Prostate gland (tissue), 2 donors: ENCODE measurements around the gene PAK4. TPM values are rescaled to one million over a fixed set of nuclear protein-coding genes. Genes with fewer than 3 reads are reported as not detected.
A peak's percentile ranks its signal among the peaks of the same experiment; 100 is the strongest.

Experiments used
- DNase-seq: peaks from one replicate; pipeline ENCODE4 v3.0.0-alpha.2; 2019; ENCODE audit warnings: low spot score
- H3K27ac ChIP-seq, 2 donors: fragments of 200-600 bp; sonication (generic); 2 replicates each; pipeline ENCODE4 v1.5.1; 2017 to 2019
- H3K27me3 ChIP-seq: fragments of 200-600 bp; sonication (generic); replicated peaks from 2 replicates; pipeline ENCODE4 v1.5.1; 2019; ENCODE audit not compliant: insufficient read depth
- H3K36me3 ChIP-seq, 2 donors: fragments of 200-600 bp; sonication (generic); 1 replicate in 1 of 2; 2 replicates in 1 of 2; pipeline versions ENCODE4 v1.5.1 to v1.8.1; 2017 to 2019
- H3K4me1 ChIP-seq: fragments of 200-600 bp; sonication (generic); replicated peaks from 2 replicates; pipeline ENCODE4 v1.5.1; 2019
- H3K4me3 ChIP-seq, 2 donors: fragments of 200-600 bp; sonication (generic); 2 replicates each; pipeline ENCODE4 v1.5.1; 2017 to 2019
- H3K9me3 ChIP-seq: fragments of 200-600 bp; sonication (generic); 2 replicates; pipeline ENCODE4 v1.5.1; 2017
- POLR2A ChIP-seq: fragments of 450-650 bp; IDR thresholded peaks from one replicate; pipeline ENCODE4 v1.6.1; 2016; ENCODE audit warnings: antibody characterized with exemption, mild to moderate bottlenecking
- POLR2AphosphoS5 ChIP-seq: sonication (generic); formaldehyde crosslinking; IDR thresholded peaks from one replicate; pipeline ENCODE4 v1.6.1; 2017; ENCODE audit warnings: antibody characterized with exemption
- WGBS: methylation state at CpG from one replicate; pipeline ENCODE4 v1.1.5; 2018; 5-methylcytosine and 5-hydroxymethylcytosine counted together
- intact Hi-C: fragments of 100-400 bp; cut with DNase I; formaldehyde crosslinking; loops from one replicate; pipeline ENCODE4 v1.14.2; 2022
- total RNA-seq, 2 donors: library from RNA; depleted of rRNA; stranded (reverse); fragments of >200 nt; gene quantifications; one replicate each; pipeline ENCODE4 v1.1.0, GENCODE V29; 2016
- TF ChIP-seq, protein P1 (sequence below), 4 experiments: fragments of 200-600 bp in 2 of 4; fragments of 450-650 bp in 2 of 4; sonication (generic) in 2 of 4; IDR thresholded peaks; 1 replicate in 3 of 4; 2 replicates in 1 of 4; pipeline ENCODE4 v1.5.1; 2016 to 2019; ENCODE audit warnings: antibody characterized with exemption in 4 of 4, mild to moderate bottlenecking in 2 of 4, moderate library complexity in 2 of 4

Gene PAK4
- total RNA-seq, 2 donors from 2014 or later = 111 to 123 TPM

DNA sequence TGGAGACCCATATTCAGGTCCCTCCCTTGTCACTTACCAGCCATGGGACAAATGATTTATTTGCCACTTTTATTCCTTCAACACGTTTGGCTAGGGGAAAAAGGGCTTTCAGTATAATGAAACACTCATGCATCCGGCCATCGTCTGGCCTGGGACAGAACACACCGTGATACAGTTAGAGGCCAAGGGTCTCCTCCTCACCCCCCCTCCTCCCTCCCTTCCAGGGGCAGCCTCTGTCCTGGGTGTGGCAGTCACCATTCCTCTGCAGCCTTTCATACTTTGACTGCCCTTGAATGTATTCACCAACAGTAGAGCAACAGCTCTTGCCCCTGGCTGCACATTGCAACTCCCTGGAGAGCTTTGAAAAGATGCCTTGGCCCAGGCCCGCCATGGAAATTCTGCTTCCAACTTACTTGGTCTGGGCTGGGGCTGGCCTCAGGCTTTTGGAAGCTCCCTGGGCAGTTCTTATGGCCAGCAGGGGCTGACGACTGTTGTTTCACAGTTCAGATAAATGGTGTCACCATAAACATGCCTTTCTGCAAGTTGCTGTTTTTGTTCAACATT lies 3.0 kb downstream of the PAK4 start:
- WGBS = 12% methylated on average over 6 of the region's 6 CpGs
- no peak for TF ChIP-seq POLR2AphosphoS5
- TF ChIP-seq POLR2A = no peak
- TF ChIP-seq, protein P1, sequence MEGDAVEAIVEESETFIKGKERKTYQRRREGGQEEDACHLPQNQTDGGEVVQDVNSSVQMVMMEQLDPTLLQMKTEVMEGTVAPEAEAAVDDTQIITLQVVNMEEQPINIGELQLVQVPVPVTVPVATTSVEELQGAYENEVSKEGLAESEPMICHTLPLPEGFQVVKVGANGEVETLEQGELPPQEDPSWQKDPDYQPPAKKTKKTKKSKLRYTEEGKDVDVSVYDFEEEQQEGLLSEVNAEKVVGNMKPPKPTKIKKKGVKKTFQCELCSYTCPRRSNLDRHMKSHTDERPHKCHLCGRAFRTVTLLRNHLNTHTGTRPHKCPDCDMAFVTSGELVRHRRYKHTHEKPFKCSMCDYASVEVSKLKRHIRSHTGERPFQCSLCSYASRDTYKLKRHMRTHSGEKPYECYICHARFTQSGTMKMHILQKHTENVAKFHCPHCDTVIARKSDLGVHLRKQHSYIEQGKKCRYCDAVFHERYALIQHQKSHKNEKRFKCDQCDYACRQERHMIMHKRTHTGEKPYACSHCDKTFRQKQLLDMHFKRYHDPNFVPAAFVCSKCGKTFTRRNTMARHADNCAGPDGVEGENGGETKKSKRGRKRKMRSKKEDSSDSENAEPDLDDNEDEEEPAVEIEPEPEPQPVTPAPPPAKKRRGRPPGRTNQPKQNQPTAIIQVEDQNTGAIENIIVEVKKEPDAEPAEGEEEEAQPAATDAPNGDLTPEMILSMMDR (IDR thresholded peaks at IDR 0.05) = no peak
- DNase-seq = no peak
- H3K4me3 ChIP-seq = no peak overlapping the region
- peaks cover 63% of the 10 kb centered on the region for H3K4me1 ChIP-seq
- intact Hi-C loops = loop anchor here (10.0 kb wide), 1 partner anchor 164 kb away; no protein-coding TSS in a partner anchor
- H3K27ac ChIP-seq = peak overlapping the region in 1 of 2 donors; percentile 93
- H3K27me3 ChIP-seq = no peaks in the 10 kb centered on the region
- H3K9me3 ChIP-seq = no peaks in the 10 kb centered on the region
- no peaks in the 10 kb centered on the region for H3K36me3 ChIP-seq

GRCh38 chr19:39129116-39129515 lies 3.5 kb downstream of the PAK4 start:
- Histone ChIP-seq H3K27ac (peak overlapping the region in 1 of 2 donors; percentile 93), H3K4me3 (no peak overlapping the region), H3K27me3 (no peaks in the 10 kb centered on the region), H3K9me3 (no peaks in the 10 kb centered on the region), H3K36me3 (no peaks in the 10 kb centered on the region), H3K4me1 (peaks cover 68% of the 10 kb centered on the region)
- 94% methylated on average over 8 of the region's 11 CpGs for WGBS
- DNase-seq = no peak
- TF ChIP-seq, protein P1 (IDR thresholded peaks at IDR 0.05) = no peak
- no peak for TF ChIP-seq POLR2A
- no peak for TF ChIP-seq POLR2AphosphoS5
- intact Hi-C loops = loop anchor here (10.0 kb wide), 1 partner anchor 164 kb away; no protein-coding TSS in a partner anchor

DNA sequence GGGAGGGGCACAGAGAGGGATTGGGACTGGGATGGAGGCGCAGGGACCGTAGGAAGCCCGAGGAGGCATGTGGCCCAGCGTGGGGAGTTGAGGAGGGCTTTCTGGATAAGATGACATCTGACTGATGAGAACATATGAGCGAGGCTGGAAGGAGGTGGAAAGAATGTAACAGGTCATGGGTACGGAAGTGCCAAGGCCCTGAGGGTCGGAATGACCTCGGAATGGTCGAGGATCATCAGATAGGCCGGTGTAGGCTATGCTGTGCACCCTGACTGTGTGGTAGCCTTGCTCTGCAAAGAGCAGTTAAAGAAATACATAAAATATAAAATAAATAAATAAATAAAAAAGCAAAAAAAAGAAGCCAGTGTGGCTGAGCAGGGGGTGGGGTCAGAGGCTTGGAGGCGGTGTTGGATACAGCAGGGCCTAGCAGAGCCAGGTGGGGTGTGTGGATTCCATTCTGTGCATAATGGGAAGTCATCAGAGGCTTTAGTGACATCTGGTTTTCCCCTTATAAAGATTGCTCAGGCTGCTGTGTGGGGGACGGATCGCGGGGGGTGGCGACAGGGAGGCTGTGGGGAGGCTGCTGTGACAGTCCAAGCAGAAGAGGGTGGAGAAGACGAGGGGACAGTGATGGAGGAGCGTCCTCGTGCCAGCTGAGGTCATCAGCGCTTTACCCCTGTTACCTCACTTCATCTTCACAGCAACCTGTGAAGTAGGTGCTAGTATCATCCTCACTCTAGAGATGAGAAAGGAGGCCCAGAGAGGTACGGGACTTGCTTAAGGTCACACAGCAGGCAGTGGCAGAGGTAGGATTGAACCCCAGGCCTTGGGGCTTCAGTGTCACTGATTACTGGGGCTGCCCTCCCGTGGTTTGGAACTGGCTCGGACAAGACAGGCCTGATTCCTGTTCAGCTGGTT lies 5.0 kb downstream of the PAK4 start:
- TF ChIP-seq, protein P1 (IDR thresholded peaks at IDR 0.05) = no peak
- TF ChIP-seq POLR2AphosphoS5 (no peak), POLR2A (no peak)
- Histone ChIP-seq H3K27me3 (no peaks in the 10 kb centered on the region), H3K27ac (peak overlapping the region; percentile 83 to 93), H3K9me3 (no peaks in the 10 kb centered on the region), H3K36me3 (no peaks in the 10 kb centered on the region), H3K4me1 (peaks cover 68% of the 10 kb centered on the region), H3K4me3 (no peak overlapping the region)
- intact Hi-C loops = no loop called here
- peak; percentile 79 for DNase-seq
- 59% methylated on average over 22 of the region's 22 CpGs for WGBS

- peaks cover 68% of the 10 kb centered on the region for H3K4me1 ChIP-seq
- H3K27ac ChIP-seq = peak overlapping the region; percentile 83 to 93
- 23% methylated on average over 17 of the region's 18 CpGs for WGBS
- TF ChIP-seq, protein P1 (IDR thresholded peaks at IDR 0.05) = no peak
- peak; percentile 64 for TF ChIP-seq POLR2AphosphoS5
- TF ChIP-seq POLR2A = no peak
- DNase-seq = no peak
- intact Hi-C loops = no loop called here
- no peaks in the 10 kb centered on the region for H3K9me3 ChIP-seq
- H3K4me3 ChIP-seq = no peak overlapping the region
- no peaks in the 10 kb centered on the region for H3K27me3 ChIP-seq
- no peaks in the 10 kb centered on the region for H3K36me3 ChIP-seq
These were observed 5.7 kb downstream of the PAK4 start for GRCh38 chr19:39131255-39131755.
